Natural killer cell (primary cell): ENCODE data around the gene CABP1. TPM values are rescaled to one million over a fixed set of nuclear protein-coding genes. Genes with fewer than 3 reads are reported as not detected.

Source experiments
- ATAC-seq, 3 donors: fragments of 150-1000 bp in 2 of 3; fragments of 200-7000 bp in 1 of 3; cut with Tn5 transposase; 1 replicate in 1 of 3; 2 replicates in 2 of 3; pipeline ENCODE4 v1.10.0; 2021; ENCODE audit warnings: mild to moderate bottlenecking in 2 of 3, moderate library complexity in 2 of 3
- DNase-seq, 2 donors: peaks; one replicate each; pipeline versions ENCODE4 v3.0.0 to v3.0.0-alpha.2; 2013 to 2021; ENCODE audit warnings: mixed read lengths in 1 of 2
- H3K27ac ChIP-seq: one replicate; pipeline ENCODE4 v1.5.1; 2013; ENCODE audit warnings: mild to moderate bottlenecking, low read length
- H3K27me3 ChIP-seq: one replicate; pipeline ENCODE4 v1.6.1; 2013; ENCODE audit warnings: low read length; ENCODE audit not compliant: control insufficient read depth, insufficient read depth
- H3K36me3 ChIP-seq: one replicate; pipeline ENCODE4 v1.6.1; 2013; ENCODE audit warnings: low read length; ENCODE audit not compliant: control insufficient read depth, insufficient read depth
- H3K4me1 ChIP-seq: one replicate; pipeline ENCODE4 v1.6.1; 2013; ENCODE audit warnings: low read length; ENCODE audit not compliant: control insufficient read depth, insufficient read depth
- H3K4me3 ChIP-seq: one replicate; pipeline ENCODE4 v1.5.1; 2013; ENCODE audit warnings: low read length
- H3K9me3 ChIP-seq: one replicate; pipeline ENCODE4 v1.6.1; 2013; ENCODE audit warnings: low read length; ENCODE audit not compliant: control insufficient read depth, insufficient read depth
- H3K27ac Mint-ChIP-seq, 2 donors: one replicate each; pipeline ENCODE4 v1.8.0; 2022; ENCODE audit warnings: mild to moderate bottlenecking in 2 of 2, mixed read lengths in 2 of 2, moderate library complexity in 1 of 2
- H3K27me3 Mint-ChIP-seq, 2 donors: one replicate each; pipeline ENCODE4 v1.8.0; 2022; ENCODE audit warnings: low read depth in 2 of 2, mixed read lengths in 2 of 2
- H3K36me3 Mint-ChIP-seq: one replicate; pipeline ENCODE4 v1.8.0; 2022; ENCODE audit warnings: mixed read lengths
- H3K4me1 Mint-ChIP-seq, 2 donors: one replicate each; pipeline ENCODE4 v1.8.0; 2022; ENCODE audit warnings: mixed read lengths in 2 of 2
- H3K4me3 Mint-ChIP-seq: one replicate; pipeline ENCODE4 v1.8.0; 2022; ENCODE audit warnings: mild to moderate bottlenecking, moderate library complexity, mixed read lengths
- H3K9me3 Mint-ChIP-seq, 2 donors: one replicate each; pipeline ENCODE4 v1.8.0; 2022; ENCODE audit warnings: mixed read lengths in 2 of 2
- CTCF ChIP-seq: fragments of 200-600 bp; IDR thresholded peaks from one replicate; pipeline ENCODE4 v1.8.0; 2022; ENCODE audit warnings: antibody characterized with exemption
- WGBS: methylation state at CpG from one replicate; pipeline ENCODE4 v1.1.7; 2013; ENCODE audit warnings: missing lambda C conversion rate; ENCODE audit not compliant: insufficient coverage; 5-methylcytosine and 5-hydroxymethylcytosine counted together
- intact Hi-C: fragments of 100-400 bp; cut with micrococcal nuclease; formaldehyde crosslinking; loops from one replicate; pipeline ENCODE4 v1.14.2; 2022
- total RNA-seq, 4 donors: library from RNA; stranded (reverse); fragments of 120-200 nt in 1 of 4; gene quantifications; one replicate each; pipeline versions ENCODE4 v1.2.3 to v1.2.4, GENCODE V29; 2013 to 2022

The CABP1 gene
- total RNA-seq, 3 donors from 2014 or later (not counting 1 experiment from before 2014, with no cell fraction given): not detected

DNA sequence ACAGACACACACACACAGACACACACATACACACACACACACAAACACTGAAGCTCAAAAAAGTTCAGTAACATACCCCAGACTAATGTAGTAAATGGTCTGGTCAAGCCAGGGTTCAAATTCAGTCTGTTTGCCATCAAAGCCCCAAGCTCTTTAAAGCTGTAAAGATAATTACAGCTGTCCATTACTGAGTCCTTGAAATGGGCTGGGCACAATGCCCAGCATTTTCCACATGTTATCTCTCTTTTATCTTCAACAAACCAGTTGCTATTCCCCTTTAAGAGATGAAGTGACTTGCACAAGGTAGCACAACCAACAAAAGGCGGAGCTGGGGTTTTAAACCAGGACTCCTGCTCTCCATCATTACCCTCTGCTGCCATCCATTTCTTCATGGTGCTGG lies 62.2 kb downstream of the CABP1 start:
- no peak for ATAC-seq
- H3K27me3 ChIP-seq: no peaks in the 10 kb centered on the region
- H3K9me3 ChIP-seq: no peaks in the 10 kb centered on the region
- 100% methylated on average over 1 of the region's 1 CpG for WGBS
- Mint-ChIP-seq H3K27me3 (no peaks in the 10 kb centered on the region), H3K27ac (no peak overlapping the region), H3K9me3 (no peaks in the 10 kb centered on the region), H3K36me3 (no peaks in the 10 kb centered on the region), H3K4me3 (no peak overlapping the region), H3K4me1 (no peaks in the 10 kb centered on the region)
- TF ChIP-seq CTCF: no peak
- intact Hi-C loops: no loop called here
- DNase-seq: no peak
- H3K27ac ChIP-seq: no peak overlapping the region
- H3K4me3 ChIP-seq: no peak overlapping the region
- H3K4me1 ChIP-seq: no peaks in the 10 kb centered on the region
- H3K36me3 ChIP-seq: peaks cover 43% of the 10 kb centered on the region

GRCh38 chr12:120703311-120703942 lies 63.0 kb downstream of the CABP1 start:
- Histone ChIP-seq H3K27me3 (no peaks in the 10 kb centered on the region), H3K36me3 (peaks cover 38% of the 10 kb centered on the region), H3K4me3 (no peak overlapping the region), H3K4me1 (no peaks in the 10 kb centered on the region), H3K9me3 (no peaks in the 10 kb centered on the region), H3K27ac (no peak overlapping the region)
- no peak for TF ChIP-seq CTCF
- Mint-ChIP-seq H3K4me3 (no peak overlapping the region), H3K27ac (no peak overlapping the region), H3K27me3 (no peaks in the 10 kb centered on the region), H3K36me3 (no peaks in the 10 kb centered on the region), H3K4me1 (no peaks in the 10 kb centered on the region), H3K9me3 (no peaks in the 10 kb centered on the region)
- no peak for ATAC-seq
- no peak for DNase-seq
- WGBS: 89% methylated on average over 9 of the region's 11 CpGs
- intact Hi-C loops: no loop called here

GRCh38 chr12:120705618-120706017 lies 65.2 kb downstream of the CABP1 start:
- no peak for ATAC-seq
- Histone ChIP-seq H3K27ac (no peak overlapping the region), H3K4me3 (no peak overlapping the region), H3K4me1 (peaks cover 8% of the 10 kb centered on the region), H3K27me3 (no peaks in the 10 kb centered on the region), H3K36me3 (peaks cover 18% of the 10 kb centered on the region), H3K9me3 (no peaks in the 10 kb centered on the region)
- DNase-seq: no peak
- TF ChIP-seq CTCF: no peak
- no peak overlapping the region for H3K4me3 Mint-ChIP-seq
- intact Hi-C loops: no loop called here
- WGBS: no CpG with 5 or more reads among the region's 1 CpG
- H3K9me3 Mint-ChIP-seq: no peaks in the 10 kb centered on the region
- H3K36me3 Mint-ChIP-seq: no peaks in the 10 kb centered on the region
- peaks cover 6 to 7% of the 10 kb centered on the region in 2 donors for H3K4me1 Mint-ChIP-seq
- H3K27me3 Mint-ChIP-seq: no peaks in the 10 kb centered on the region
- H3K27ac Mint-ChIP-seq: no peak overlapping the region

DNA sequence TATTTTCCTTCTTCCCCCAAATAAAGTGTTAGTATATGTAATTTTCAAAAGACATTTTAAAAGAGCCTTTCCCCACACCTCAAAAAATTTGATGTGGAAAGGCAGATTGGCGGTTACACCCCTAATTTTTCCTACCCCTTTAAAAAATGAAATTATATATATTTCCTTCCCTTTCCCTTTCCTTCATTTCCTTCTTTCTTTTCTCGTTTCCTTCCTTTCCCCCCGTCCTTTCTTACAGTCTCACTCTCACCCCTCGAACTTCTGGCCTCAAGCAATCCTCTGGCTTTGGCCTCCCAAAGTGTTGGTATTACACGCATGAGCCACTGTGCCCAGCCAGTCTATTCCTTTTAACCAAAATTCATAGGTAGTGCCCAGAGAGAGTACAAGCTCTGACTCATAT lies 65.6 kb downstream of the CABP1 start:
- no peak overlapping the region for H3K27ac Mint-ChIP-seq

More for the DNA sequence above, 65.6 kb downstream of the CABP1 start:
- intact Hi-C loops: no loop called here
- ATAC-seq (no peak), DNase-seq (no peak)
- H3K27me3 ChIP-seq: no peaks in the 10 kb centered on the region
- peaks cover 15% of the 10 kb centered on the region for H3K36me3 ChIP-seq
- H3K27ac ChIP-seq: no peak overlapping the region
- Mint-ChIP-seq H3K9me3 (no peaks in the 10 kb centered on the region), H3K4me3 (no peak overlapping the region), H3K36me3 (no peaks in the 10 kb centered on the region), H3K4me1 (peaks cover 7 to 10% of the 10 kb centered on the region in 2 donors), H3K27me3 (no peaks in the 10 kb centered on the region)
- peaks cover 12% of the 10 kb centered on the region for H3K4me1 ChIP-seq
- no peak for TF ChIP-seq CTCF
- 79% methylated on average over 5 of the region's 5 CpGs for WGBS
- H3K4me3 ChIP-seq: no peak overlapping the region
- no peaks in the 10 kb centered on the region for H3K9me3 ChIP-seq
